OCI-LY7 (cell line): ENCODE results near the gene C1GALT1. TPM values are rescaled to one million over a fixed set of nuclear protein-coding genes. Genes with fewer than 3 reads are reported as not detected.

Experiments
- BruUV-seq: library from RNA; stranded (reverse); fragments of 400-500 nt; replicated peaks from 2 replicates; lab custom pipeline; 2021; lab: Mats Ljungman, UMichigan
- CTCF ChIA-PET: fragments of 300-600 bp; sonication (Branson Sonifier 250); formaldehyde crosslinking; loops from one replicate; lab custom pipeline; 2022; ENCODE audit warnings: antibody characterized with exemption; ENCODE audit not compliant: unreplicated experiment; lab: Charles Lee
- POLR2A ChIA-PET: fragments of 300-600 bp; sonication (Branson Sonifier 250); formaldehyde crosslinking; loops from one replicate; lab custom pipeline; 2022; ENCODE audit warnings: antibody characterized with exemption; lab: Charles Lee
- DNase-seq: peaks from one replicate; pipeline ENCODE4 v3.0.0-alpha.2; 2015; ENCODE audit warnings: low spot score
- H2AFZ ChIP-seq: fragments of 200-600 bp; sonication (generic), shearing (Covaris generic); 2 replicates; pipeline ENCODE4 v1.6.1; 2014; ENCODE audit warnings: mild to moderate bottlenecking, antibody characterized with exemption, low read length, moderate library complexity
- H3K27ac ChIP-seq: fragments of 200-600 bp; sonication (generic); 2 replicates; pipeline ENCODE4 v1.5.1; 2014; ENCODE audit warnings: mixed run types, low read depth, mild to moderate bottlenecking, moderate library complexity, low read length, inconsistent platforms; ENCODE audit not compliant: poor library complexity, severe bottlenecking
- H3K36me3 ChIP-seq: fragments of 200-600 bp; sonication (generic); 2 replicates; pipeline ENCODE4 v1.6.1; 2014; ENCODE audit warnings: mild to moderate bottlenecking, antibody characterized with exemption, low read length, moderate library complexity, mixed read lengths; ENCODE audit not compliant: insufficient read depth
- H3K4me1 ChIP-seq: fragments of 200-600 bp; sonication (generic); 2 replicates; pipeline ENCODE4 v1.5.1; 2014; ENCODE audit warnings: mild to moderate bottlenecking, low read length; ENCODE audit not compliant: insufficient read depth, poor library complexity, severe bottlenecking
- H3K4me2 ChIP-seq: fragments of 200-600 bp; sonication (generic); 2 replicates; pipeline ENCODE4 v1.6.1; 2014; ENCODE audit warnings: mild to moderate bottlenecking, low read length
- H3K4me3 ChIP-seq: fragments of 200-600 bp; sonication (generic); 2 replicates; pipeline ENCODE4 v1.5.1; 2014; ENCODE audit warnings: mild to moderate bottlenecking, low read depth, low read length; ENCODE audit not compliant: poor library complexity, severe bottlenecking
- H3K79me2 ChIP-seq: fragments of 200-600 bp; sonication (generic); 2 replicates; pipeline ENCODE4 v1.6.1; 2016; ENCODE audit warnings: low read depth, mild to moderate bottlenecking, low read length, moderate library complexity, mixed read lengths; ENCODE audit not compliant: insufficient read depth
- H3K9me2 ChIP-seq: fragments of 200-600 bp; sonication (generic); 2 replicates; pipeline ENCODE4 v1.6.1; 2016; ENCODE audit warnings: mild to moderate bottlenecking, low read length, mixed read lengths; ENCODE audit not compliant: insufficient read depth
- H3K9me3 ChIP-seq: fragments of 200-600 bp; sonication (generic); 2 replicates; pipeline ENCODE4 v1.6.1; 2014; ENCODE audit warnings: mild to moderate bottlenecking, mixed run types, low read length, mixed read lengths
- H4K20me1 ChIP-seq: fragments of 200-600 bp; sonication (generic); 2 replicates; pipeline ENCODE4 v1.6.1; 2014; ENCODE audit warnings: mild to moderate bottlenecking, antibody characterized with exemption, low read length, moderate library complexity, mixed read lengths; ENCODE audit not compliant: insufficient read depth
- EZH2phosphoT487 ChIP-seq: fragments of 200-600 bp; sonication (generic); IDR thresholded peaks from 2 replicates; pipeline ENCODE4 v1.6.1; 2018; ENCODE audit warnings: low read depth, borderline replicate concordance, mild to moderate bottlenecking, mixed run types, antibody characterized with exemption, low read length, moderate library complexity, mixed read lengths
- intact Hi-C: fragments of 100-400 bp; cut with micrococcal nuclease; formaldehyde crosslinking; loops from one replicate; pipeline ENCODE4 v1.10.0; 2022; ENCODE audit not compliant: unreplicated experiment
- total RNA-seq, 2 experiments: library from RNA; depleted of rRNA in 1 of 2; stranded (reverse); fragments of >200 nt in 1 of 2; shearing (Covaris generic) in 1 of 2; gene quantifications; 2 replicates each; pipeline ENCODE4 v1.2.3, GENCODE V29; 2014 to 2022
- TF ChIP-seq, protein P1 (sequence below): fragments of 200-600 bp; sonication (generic); conservative IDR thresholded peaks from 2 replicates; pipeline ENCODE4 v1.5.1; 2014; ENCODE audit warnings: mild to moderate bottlenecking, antibody characterized with exemption, low read length, moderate library complexity, mixed read lengths

C1GALT1 gene
- total RNA-seq, 2 experiments from 2014 or later = 18.9 to 31.6 TPM

DNA sequence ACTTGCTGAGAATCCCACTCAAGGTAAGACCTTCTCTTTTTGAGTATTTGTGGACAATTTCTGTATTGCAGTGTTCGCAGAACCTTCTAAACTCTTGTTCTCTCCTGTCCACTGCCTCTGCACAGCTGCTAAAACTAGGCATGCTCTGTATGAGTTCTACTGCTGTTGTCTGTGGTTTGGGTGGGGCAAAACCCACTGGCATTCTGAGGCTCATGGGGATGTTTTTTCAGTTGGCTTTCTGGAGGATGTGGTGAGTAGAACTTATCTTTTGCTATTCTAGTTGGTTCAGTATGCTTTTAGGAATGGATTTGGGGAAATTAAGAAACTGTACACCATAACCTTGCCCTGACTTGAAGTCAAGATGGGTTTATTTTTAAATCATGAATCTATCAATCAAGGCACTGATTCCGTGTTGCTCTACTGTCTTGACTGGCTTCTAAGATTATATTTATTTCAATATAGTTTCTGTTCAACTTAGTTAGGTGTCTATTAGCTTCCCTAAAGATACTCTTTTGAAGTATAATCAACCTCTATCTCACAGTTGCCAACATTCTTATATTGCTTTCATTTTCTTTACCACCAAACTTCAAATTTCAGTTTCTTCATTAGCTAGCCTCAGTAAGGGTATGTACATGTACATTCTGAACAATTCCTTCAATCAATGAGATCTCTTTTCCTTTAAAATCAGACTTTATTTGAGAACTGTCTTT, 25.0 kb upstream of the C1GALT1 start:
- Histone ChIP-seq H2AFZ (no peak overlapping the region), H3K4me3 (no peak overlapping the region), H3K27ac (no peak overlapping the region), H3K9me3 (no peaks in the 10 kb centered on the region), H3K4me1 (peaks cover 18% of the 10 kb centered on the region), H3K79me2 (no peaks in the 10 kb centered on the region), H3K36me3 (no peaks in the 10 kb centered on the region), H4K20me1 (no peaks in the 10 kb centered on the region), H3K9me2 (no peaks in the 10 kb centered on the region), H3K4me2 (peak overlapping the region; percentile 10; the same call in 1 of the 2 replicates)
- POLR2A ChIA-PET = no interaction called here
- DNase-seq = no peak
- no peak for TF ChIP-seq EZH2phosphoT487
- TF ChIP-seq, protein P1, sequence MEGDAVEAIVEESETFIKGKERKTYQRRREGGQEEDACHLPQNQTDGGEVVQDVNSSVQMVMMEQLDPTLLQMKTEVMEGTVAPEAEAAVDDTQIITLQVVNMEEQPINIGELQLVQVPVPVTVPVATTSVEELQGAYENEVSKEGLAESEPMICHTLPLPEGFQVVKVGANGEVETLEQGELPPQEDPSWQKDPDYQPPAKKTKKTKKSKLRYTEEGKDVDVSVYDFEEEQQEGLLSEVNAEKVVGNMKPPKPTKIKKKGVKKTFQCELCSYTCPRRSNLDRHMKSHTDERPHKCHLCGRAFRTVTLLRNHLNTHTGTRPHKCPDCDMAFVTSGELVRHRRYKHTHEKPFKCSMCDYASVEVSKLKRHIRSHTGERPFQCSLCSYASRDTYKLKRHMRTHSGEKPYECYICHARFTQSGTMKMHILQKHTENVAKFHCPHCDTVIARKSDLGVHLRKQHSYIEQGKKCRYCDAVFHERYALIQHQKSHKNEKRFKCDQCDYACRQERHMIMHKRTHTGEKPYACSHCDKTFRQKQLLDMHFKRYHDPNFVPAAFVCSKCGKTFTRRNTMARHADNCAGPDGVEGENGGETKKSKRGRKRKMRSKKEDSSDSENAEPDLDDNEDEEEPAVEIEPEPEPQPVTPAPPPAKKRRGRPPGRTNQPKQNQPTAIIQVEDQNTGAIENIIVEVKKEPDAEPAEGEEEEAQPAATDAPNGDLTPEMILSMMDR = no peak
- CTCF ChIA-PET = no interaction called here
- BruUV-seq = no TSS peak
- intact Hi-C loops = no loop called here

DNA sequence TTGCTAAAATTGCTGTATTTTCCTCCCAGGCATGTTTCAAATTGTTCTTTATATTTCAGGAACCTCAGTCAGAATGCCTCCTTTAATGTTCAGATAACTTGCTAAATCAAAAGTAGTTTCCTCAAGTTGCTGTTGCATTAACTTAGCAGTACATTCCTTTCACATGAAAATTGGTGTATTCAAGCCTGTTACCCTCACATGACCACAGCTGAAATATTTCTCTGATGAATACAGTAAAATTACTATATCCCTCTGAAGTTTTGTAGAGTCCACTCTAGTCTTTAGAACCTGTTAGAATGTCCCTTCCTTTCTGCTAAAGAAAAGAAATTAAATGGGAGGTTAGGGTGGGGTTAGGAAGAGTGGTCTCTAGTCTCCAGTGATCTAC, 24.5 kb upstream of the C1GALT1 start:
- H3K4me2 ChIP-seq = peak overlapping the region; percentile 10; the same call in 1 of the 2 replicates
- H3K27ac ChIP-seq = no peak overlapping the region
- intact Hi-C loops = no loop called here
- H3K36me3 ChIP-seq = no peaks in the 10 kb centered on the region
- DNase-seq = no peak
- H3K4me1 ChIP-seq = peaks cover 18% of the 10 kb centered on the region
- TF ChIP-seq, protein P1 = no peak
- TF ChIP-seq EZH2phosphoT487 = no peak
- POLR2A ChIA-PET = interaction anchor here (1.0 kb wide), 1 partner anchor 33 kb away, joined by 3 read pairs; no protein-coding TSS in a partner anchor
- H3K9me2 ChIP-seq = no peaks in the 10 kb centered on the region
- H3K9me3 ChIP-seq = no peaks in the 10 kb centered on the region
- no peak overlapping the region for H2AFZ ChIP-seq
- CTCF ChIA-PET = no interaction called here
- no TSS peak for BruUV-seq
- H3K4me3 ChIP-seq = no peak overlapping the region
- H3K79me2 ChIP-seq = no peaks in the 10 kb centered on the region
- no peaks in the 10 kb centered on the region for H4K20me1 ChIP-seq

DNA sequence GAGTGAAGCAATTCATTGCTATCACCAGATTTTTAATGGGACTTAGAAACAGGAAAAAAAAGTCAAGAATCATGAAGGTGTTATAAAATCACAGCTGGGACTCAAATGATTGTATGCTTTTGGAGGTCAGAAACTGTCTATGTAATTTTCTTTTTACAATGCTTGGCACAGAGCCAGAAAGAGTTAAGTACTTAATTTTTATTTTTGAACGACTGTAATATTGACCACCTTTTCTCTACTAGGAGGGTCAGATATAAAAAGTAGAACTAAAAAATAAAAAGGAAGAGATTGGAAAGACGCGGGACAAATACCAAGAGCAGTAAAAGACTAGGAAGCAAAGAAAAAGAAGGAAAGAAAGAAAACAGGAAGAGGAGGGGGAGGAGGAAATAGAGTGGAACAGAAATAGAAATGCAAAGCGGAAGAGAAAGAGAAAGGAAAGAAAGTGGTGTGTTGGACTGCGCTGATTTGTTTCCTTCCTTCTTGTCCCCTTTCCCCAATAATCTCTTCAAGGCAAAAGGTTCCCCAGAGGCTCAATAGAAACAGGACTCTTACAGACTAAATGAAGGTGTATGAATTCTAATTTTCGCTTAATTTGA, 23.2 kb upstream of the C1GALT1 start:
- peak; percentile 8 for DNase-seq
- no peaks in the 10 kb centered on the region for H3K9me3 ChIP-seq
- no peaks in the 10 kb centered on the region for H3K36me3 ChIP-seq
- CTCF ChIA-PET = no interaction called here
- TF ChIP-seq, protein P1 = no peak
- no peak for TF ChIP-seq EZH2phosphoT487
- no peaks in the 10 kb centered on the region for H3K79me2 ChIP-seq
- H3K9me2 ChIP-seq = no peaks in the 10 kb centered on the region
- peak overlapping the region; percentile 24 for H3K4me3 ChIP-seq
- intact Hi-C loops = no loop called here
- no TSS peak for BruUV-seq
- H3K27ac ChIP-seq = no peak overlapping the region
- peaks cover 18% of the 10 kb centered on the region for H3K4me1 ChIP-seq
- peak overlapping the region; percentile 41 for H3K4me2 ChIP-seq
- POLR2A ChIA-PET = no interaction called here
- no peaks in the 10 kb centered on the region for H4K20me1 ChIP-seq
- peak overlapping the region; percentile 28; the same call in 1 of the 2 replicates for H2AFZ ChIP-seq
